IMR-90 (cell line): ENCODE measurements around the gene APPBP2. TPM values are rescaled to one million over a fixed set of nuclear protein-coding genes. Genes with fewer than 3 reads are reported as not detected.

Source experiments
- ATAC-seq: fragments of 200-7000 bp; cut with Tn5 transposase; 2 replicates; pipeline ENCODE4 v1.9.1; 2020; ENCODE audit warnings: low read depth, mild to moderate bottlenecking, moderate library complexity
- BruUV-seq: library from RNA; stranded (reverse); fragments of 400-500 nt; replicated peaks from 2 replicates; lab custom pipeline; 2021; lab: Mats Ljungman, UMichigan
- CTCF ChIA-PET: fragments of 300-600 bp; formaldehyde crosslinking; extraction: SDS; loops from one replicate; lab custom pipeline; 2021; ENCODE audit warnings: antibody characterized with exemption; lab: Yijun Ruan, JAX
- POLR2A ChIA-PET: fragments of 300-600 bp; sonication (Branson Sonifier 250); formaldehyde crosslinking; loops from one replicate; lab custom pipeline; 2022; ENCODE audit warnings: antibody characterized with exemption; ENCODE audit not compliant: unreplicated experiment; lab: Charles Lee
- DNase-seq: peaks from one replicate; pipeline ENCODE4 v3.0.0; 2013
- H2AFZ ChIP-seq: replicated peaks from 2 replicates; pipeline ENCODE3; 2013; ENCODE audit warnings: low read length, mild to moderate bottlenecking; ENCODE audit not compliant: poor library complexity
- H2AK5ac ChIP-seq: 2 replicates; pipeline ENCODE4 v1.6.1; 2013; ENCODE audit warnings: low read depth, low read length, inconsistent platforms
- H2AK9ac ChIP-seq: replicated peaks from 2 replicates; pipeline ENCODE3; 2013; ENCODE audit warnings: mild to moderate bottlenecking, low read depth, low read length, moderate library complexity; ENCODE audit not compliant: poor library complexity
- H2BK120ac ChIP-seq: 2 replicates; pipeline ENCODE4 v1.6.1; 2013; ENCODE audit warnings: low read depth, low read length, inconsistent platforms
- H2BK15ac ChIP-seq: 3 replicates; pipeline ENCODE4 v1.6.1; 2013; ENCODE audit warnings: low read depth, low read length, inconsistent platforms
- H2BK20ac ChIP-seq: 2 replicates; pipeline ENCODE4 v1.6.1; 2013; ENCODE audit warnings: low read depth, mild to moderate bottlenecking, inconsistent platforms, low read length, moderate library complexity
- H2BK5ac ChIP-seq: 2 replicates; pipeline ENCODE4 v1.6.1; 2013; ENCODE audit warnings: mild to moderate bottlenecking, low read depth, low read length, inconsistent platforms; ENCODE audit not compliant: poor library complexity, severe bottlenecking
- H3K14ac ChIP-seq: replicated peaks from 2 replicates; pipeline ENCODE4 v1.6.1; 2013; ENCODE audit warnings: low read depth, low read length, inconsistent platforms
- H3K18ac ChIP-seq: 2 replicates; pipeline ENCODE4 v1.6.1; 2013; ENCODE audit warnings: low read depth, low read length, control low read depth
- H3K23ac ChIP-seq: 2 replicates; pipeline ENCODE4 v1.6.1; 2013; ENCODE audit warnings: low read depth, low read length, inconsistent platforms
- H3K27ac ChIP-seq: 2 replicates; pipeline ENCODE4 v1.5.1; 2013; ENCODE audit warnings: mild to moderate bottlenecking, control low read depth, low read length; ENCODE audit not compliant: insufficient read depth
- H3K27me3 ChIP-seq: 2 replicates; pipeline ENCODE4 v1.6.1; 2013; ENCODE audit warnings: low read length; ENCODE audit not compliant: control insufficient read depth, insufficient read depth
- H3K36me3 ChIP-seq: 2 replicates; pipeline ENCODE4 v1.6.1; 2013; ENCODE audit warnings: low read length, mixed read lengths; ENCODE audit not compliant: control insufficient read depth, insufficient read depth
- H3K4ac ChIP-seq: 2 replicates; pipeline ENCODE4 v1.6.1; 2013; ENCODE audit warnings: low read depth, low read length, inconsistent platforms
- H3K4me1 ChIP-seq: 2 replicates; pipeline ENCODE4 v1.6.1; 2013; ENCODE audit warnings: low read length, mixed read lengths; ENCODE audit not compliant: control insufficient read depth, insufficient read depth
- H3K4me2 ChIP-seq: 2 replicates; pipeline ENCODE4 v1.6.1; 2013; ENCODE audit warnings: low read depth, mild to moderate bottlenecking, control low read depth, low read length, moderate library complexity
- H3K4me3 ChIP-seq: 2 replicates; pipeline ENCODE4 v1.5.1; 2013; ENCODE audit warnings: low read depth, mild to moderate bottlenecking, control low read depth, low read length, moderate library complexity; ENCODE audit not compliant: insufficient read depth
- H3K56ac ChIP-seq: 2 replicates; pipeline ENCODE4 v1.6.1; 2013; ENCODE audit warnings: low read length, inconsistent platforms; ENCODE audit not compliant: insufficient read depth; ENCODE audit errors: extremely low read depth
- H3K79me1 ChIP-seq, 2 experiments: 2 replicates each; pipeline ENCODE4 v1.6.1; 2013; ENCODE audit warnings: low read length in 2 of 2, inconsistent platforms in 1 of 2, low read depth in 1 of 2
- H3K9ac ChIP-seq: 2 replicates; pipeline ENCODE4 v1.6.1; 2013; ENCODE audit warnings: low read depth, low read length, control low read depth
- H3K9me1 ChIP-seq: 2 replicates; pipeline ENCODE4 v1.6.1; 2013; ENCODE audit warnings: low read length, inconsistent platforms; ENCODE audit not compliant: insufficient read depth
- H3K9me3 ChIP-seq: 2 replicates; pipeline ENCODE4 v1.6.1; 2013; ENCODE audit warnings: low read length; ENCODE audit not compliant: control insufficient read depth, insufficient read depth
- H4K20me1 ChIP-seq: 2 replicates; pipeline ENCODE4 v1.6.1; 2013; ENCODE audit warnings: low read length, inconsistent platforms; ENCODE audit not compliant: insufficient read depth
- H4K5ac ChIP-seq: 2 replicates; pipeline ENCODE4 v1.6.1; 2013; ENCODE audit warnings: mild to moderate bottlenecking, low read depth, low read length, control low read depth
- H4K8ac ChIP-seq, 2 experiments: 2 replicates each; pipeline ENCODE4 v1.6.1; 2013; ENCODE audit warnings: low read depth in 2 of 2, low read length in 2 of 2, control low read depth in 1 of 2, inconsistent platforms in 1 of 2
- H4K91ac ChIP-seq: 2 replicates; pipeline ENCODE4 v1.6.1; 2013; ENCODE audit warnings: low read depth, low read length, inconsistent platforms; ENCODE audit not compliant: insufficient read depth
- BHLHE40 ChIP-seq: fragments of 150-350 bp; IDR thresholded peaks from 2 replicates; pipeline ENCODE4 v1.6.1; 2016; ENCODE audit warnings: mild to moderate bottlenecking, low read depth, low read length
- CEBPB ChIP-seq: IDR thresholded peaks from 2 replicates; pipeline ENCODE4 v1.6.1; 2012; ENCODE audit warnings: low read depth, low read length, improper control_type of control experiment
- CTCF ChIP-seq: conservative IDR thresholded peaks from 2 replicates; pipeline ENCODE4 v1.5.1; 2012; ENCODE audit warnings: mild to moderate bottlenecking, low read depth, low read length, improper control_type of control experiment
- FOS ChIP-seq: fragments of 150-350 bp; IDR thresholded peaks from 2 replicates; pipeline ENCODE4 v1.6.1; 2016; ENCODE audit warnings: low read depth, low read length
- MAFK ChIP-seq: IDR thresholded peaks from 2 replicates; pipeline ENCODE4 v1.6.1; 2012; ENCODE audit warnings: low read depth, low read length, improper control_type of control experiment
- MAZ ChIP-seq: IDR thresholded peaks from 2 replicates; pipeline ENCODE4 v1.6.1; 2012; ENCODE audit warnings: low read depth, mild to moderate bottlenecking, low read length, improper control_type of control experiment, moderate library complexity, borderline replicate concordance
- POLR2A ChIP-seq: IDR thresholded peaks from 2 replicates; pipeline ENCODE4 v1.6.1; 2012; ENCODE audit warnings: mild to moderate bottlenecking, low read depth, low read length
- RAD21 ChIP-seq: IDR thresholded peaks from 2 replicates; pipeline ENCODE4 v1.6.1; 2012; ENCODE audit warnings: low read length, improper control_type of control experiment
- RFX5 ChIP-seq: IDR thresholded peaks from 2 replicates; pipeline ENCODE4 v1.8.0; 2012; ENCODE audit warnings: low read depth, mild to moderate bottlenecking, low read length, moderate library complexity
- SMC3 ChIP-seq: fragments of 150-350 bp; IDR thresholded peaks from 2 replicates; pipeline ENCODE4 v1.6.1; 2016; ENCODE audit warnings: low read depth, mild to moderate bottlenecking, antibody characterized with exemption, low read length, moderate library complexity
- USF2 ChIP-seq: fragments of 150-350 bp; IDR thresholded peaks from 2 replicates; pipeline ENCODE4 v1.6.1; 2017; ENCODE audit warnings: mild to moderate bottlenecking, antibody characterized with exemption, low read length, low read depth
- dilution Hi-C: fragments of 300-500 bp; cut with HindIII; formaldehyde crosslinking; loops from one replicate; pipeline ENCODE4 v1.14.3; 2018; ENCODE audit warnings: low sequenced_read_pairs; ENCODE audit not compliant: unreplicated experiment
- in situ Hi-C: fragments of 300-500 bp; cut with MboI; formaldehyde crosslinking; loops from 3 replicates; pipeline ENCODE4 v1.14.3; 2019; ENCODE audit warnings: low sequenced_read_pairs, inconsistent platforms, mixed read lengths
- intact Hi-C: fragments of 100-400 bp; cut with micrococcal nuclease; formaldehyde crosslinking; loops from 2 replicates; pipeline ENCODE4 v1.10.0; 2022
- polyA plus RNA-seq, 3 experiments: library from polyadenylated mRNA; depleted of rRNA; stranded (reverse); fragments of >200 nt; gene quantifications; 2 replicates each; pipeline ENCODE4 v1.2.3, GENCODE V29; 2012; ENCODE audit warnings: low replicate concordance in 1 of 3
- total RNA-seq: library from RNA; depleted of rRNA; stranded (reverse); fragments of >200 nt; gene quantifications from 2 replicates; pipeline ENCODE4 v1.2.3, GENCODE V29; 2012

Gene APPBP2
- total and polyA plus RNA-seq, 2 of the 4 experiments (the other 2 are of a cell fraction): 12.3 to 93.9 TPM

GRCh38 chr17:60468371-60468770, 57.7 kb downstream of the APPBP2 start:
- no peak overlapping the region for H2BK120ac ChIP-seq
- no peak overlapping the region for H3K9ac ChIP-seq
- peaks cover 27 to 30% of the 10 kb centered on the region in 2 experiments for H3K79me1 ChIP-seq
- intact Hi-C loops: loop anchor here (2.0 to 5.0 kb wide), 2 partner anchors 56 to 169 kb away; no protein-coding TSS in a partner anchor
- no peak overlapping the region for H3K56ac ChIP-seq
- no TSS peak for BruUV-seq
- ChIA-PET POLR2A (no interaction called here), CTCF (no interaction called here)
- no peaks in the 10 kb centered on the region for H3K9me3 ChIP-seq
- H3K4ac ChIP-seq: no peak overlapping the region
- no peaks in the 10 kb centered on the region for H4K20me1 ChIP-seq
- H2AK9ac ChIP-seq: no peak overlapping the region
- H4K8ac ChIP-seq: no peak overlapping the region
- TF ChIP-seq RFX5: no peak
- no peak for TF ChIP-seq USF2
- no peak for TF ChIP-seq SMC3
- TF ChIP-seq RAD21: no peak
- no peak for TF ChIP-seq POLR2A
- no peak for TF ChIP-seq MAFK
- TF ChIP-seq MAZ: no peak
- no peak for TF ChIP-seq FOS
- TF ChIP-seq CEBPB: no peak
- no peak for TF ChIP-seq CTCF
- no peak; the same call in 1 of the 2 replicates for TF ChIP-seq BHLHE40
- H3K23ac ChIP-seq: no peak overlapping the region
- in situ Hi-C loops: no loop called here
- peaks cover 29% of the 10 kb centered on the region for H3K36me3 ChIP-seq
- H4K5ac ChIP-seq: no peak overlapping the region
- H2AK5ac ChIP-seq: no peak overlapping the region
- no peak overlapping the region for H3K4me3 ChIP-seq
- H3K4me1 ChIP-seq: peaks cover 8% of the 10 kb centered on the region
- no peak overlapping the region for H2BK15ac ChIP-seq
- peak overlapping the region; percentile 56 for H2BK5ac ChIP-seq
- H3K4me2 ChIP-seq: peak overlapping the region; percentile 23; the same call in 1 of the 2 replicates
- H4K91ac ChIP-seq: no peak overlapping the region
- dilution Hi-C loops: no loop called here
- no peak overlapping the region for H3K18ac ChIP-seq
- peak; percentile 56 for ATAC-seq
- H3K27me3 ChIP-seq: no peaks in the 10 kb centered on the region
- H2BK20ac ChIP-seq: no peak overlapping the region
- no peaks in the 10 kb centered on the region for H3K9me1 ChIP-seq
- no peak overlapping the region for H3K14ac ChIP-seq
- H3K27ac ChIP-seq: peak overlapping the region; percentile 99; the same call in 1 of the 2 replicates
- no peak overlapping the region for H2AFZ ChIP-seq
- DNase-seq: peak; percentile 43
